OCI-LY1 (cell line): ENCODE results near the gene ZBTB20.

Experiments
- H2AFZ ChIP-seq: fragments of 200-600 bp; sonication (generic), shearing (Covaris generic); 2 replicates; pipeline ENCODE4 v1.6.0; 2014; ENCODE audit warnings: antibody characterized with exemption, mild to moderate bottlenecking, low read length
- H3F3A ChIP-seq: fragments of 200-600 bp; sonication (generic), shearing (Covaris generic); 2 replicates; pipeline ENCODE4 v1.6.0; 2014; ENCODE audit warnings: mild to moderate bottlenecking, antibody characterized with exemption, low read length, moderate library complexity; ENCODE audit not compliant: insufficient read depth
- H3K27ac ChIP-seq: fragments of 200-600 bp; sonication (generic); 2 replicates; pipeline ENCODE4 v1.5.1; 2014; ENCODE audit warnings: low read length, mixed run types, mild to moderate bottlenecking, low read depth; ENCODE audit not compliant: poor library complexity, severe bottlenecking
- H3K27me3 ChIP-seq: fragments of 200-600 bp; sonication (generic); 2 replicates; pipeline ENCODE4 v1.6.0; 2014; ENCODE audit warnings: antibody characterized with exemption, mild to moderate bottlenecking, low read length, moderate library complexity; ENCODE audit not compliant: insufficient read depth
- H3K36me3 ChIP-seq: fragments of 200-600 bp; sonication (generic); 2 replicates; pipeline ENCODE4 v1.6.1; 2014; ENCODE audit warnings: mild to moderate bottlenecking, antibody characterized with exemption, low read length, moderate library complexity, mixed read lengths; ENCODE audit not compliant: insufficient read depth
- H3K4me1 ChIP-seq: fragments of 200-600 bp; sonication (generic); 2 replicates; pipeline ENCODE4 v1.5.1; 2014; ENCODE audit warnings: mild to moderate bottlenecking, low read length, moderate library complexity; ENCODE audit not compliant: insufficient read depth, severe bottlenecking
- H3K4me2 ChIP-seq: fragments of 200-600 bp; sonication (generic), shearing (Covaris generic); 2 replicates; pipeline ENCODE4 v1.6.1; 2014; ENCODE audit warnings: low read length
- H3K4me3 ChIP-seq: fragments of 200-600 bp; sonication (generic); 2 replicates; pipeline ENCODE4 v1.5.1; 2014; ENCODE audit warnings: low read length, low read depth, mild to moderate bottlenecking, mixed read lengths; ENCODE audit not compliant: poor library complexity, severe bottlenecking
- H3K79me2 ChIP-seq: fragments of 200-600 bp; shearing (Covaris generic); 2 replicates; pipeline ENCODE4 v1.6.1; 2016; ENCODE audit warnings: mixed run types, low read length, mixed read lengths; ENCODE audit not compliant: insufficient read depth
- H3K9ac ChIP-seq: fragments of 200-600 bp; sonication (generic), shearing (Covaris generic); 2 replicates; pipeline ENCODE4 v1.6.1; 2014; ENCODE audit warnings: mild to moderate bottlenecking, low read length, mixed read lengths
- H3K9me2 ChIP-seq: fragments of 200-600 bp; sonication (generic), shearing (Covaris generic); 2 replicates; pipeline ENCODE4 v1.6.1; 2014; ENCODE audit warnings: low read depth, mild to moderate bottlenecking, low read length, mixed read lengths
- H3K9me3 ChIP-seq: fragments of 200-600 bp; shearing (Covaris generic); 2 replicates; pipeline ENCODE4 v1.6.1; 2014; ENCODE audit warnings: low read length, mixed read lengths
- H4K20me1 ChIP-seq: fragments of 200-600 bp; sonication (generic), shearing (Covaris generic); 2 replicates; pipeline ENCODE4 v1.6.0; 2016; ENCODE audit warnings: mild to moderate bottlenecking, low read length; ENCODE audit not compliant: insufficient read depth
- EZH2 ChIP-seq: fragments of 200-600 bp; sonication (generic), shearing (Covaris generic); IDR thresholded peaks from 2 replicates; pipeline ENCODE4 v1.8.0; 2017; ENCODE audit warnings: borderline replicate concordance, mixed run types, mild to moderate bottlenecking, antibody characterized with exemption, low read length, moderate library complexity, mixed read lengths
- TF ChIP-seq, protein P1 (sequence below): fragments of 200-600 bp; sonication (generic), shearing (Covaris generic); IDR thresholded peaks from 2 replicates; pipeline ENCODE4 v1.5.1; 2017; ENCODE audit warnings: mild to moderate bottlenecking, antibody characterized with exemption, low read length, moderate library complexity, mixed read lengths

ZBTB20 gene

DNA sequence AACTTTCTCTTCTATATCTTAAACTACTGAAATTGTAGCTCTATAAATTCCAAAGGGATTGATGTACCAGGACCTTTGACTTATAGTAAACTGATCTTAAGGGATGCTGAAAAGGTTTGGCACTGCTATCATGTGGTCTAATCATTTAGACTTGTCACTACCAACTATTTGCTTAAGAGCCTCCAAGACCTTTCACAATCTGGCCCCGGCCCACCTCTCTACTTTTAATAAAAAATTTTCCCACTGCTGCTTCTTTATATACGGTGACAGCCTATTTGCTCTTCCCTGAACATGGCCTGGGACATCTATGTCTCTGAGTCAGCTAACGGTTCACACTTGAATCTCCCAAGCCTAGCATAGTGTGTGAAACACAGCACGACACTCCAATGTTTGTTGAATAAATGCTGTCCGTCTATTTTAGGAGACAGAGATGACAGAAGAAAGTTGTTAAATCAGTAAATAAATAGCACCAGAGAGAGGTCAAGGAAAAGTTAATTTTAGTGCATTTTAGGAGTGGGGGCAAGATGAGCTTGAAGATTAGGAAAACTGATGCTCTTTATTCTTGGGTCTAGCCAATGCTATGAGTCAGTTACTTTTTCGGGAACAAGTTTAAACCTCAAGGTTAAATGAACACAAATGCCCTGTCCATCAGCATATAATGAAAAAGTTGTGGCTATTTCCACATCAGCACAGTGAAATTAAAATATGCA lies 640.3 kb downstream of the ZBTB20 start:
- Histone ChIP-seq H3K36me3 (no peaks in the 10 kb centered on the region), H3K4me3 (no peak overlapping the region), H3F3A (no peaks in the 10 kb centered on the region), H3K9me3 (no peaks in the 10 kb centered on the region), H3K27ac (no peak overlapping the region), H4K20me1 (no peaks in the 10 kb centered on the region), H3K27me3 (no peaks in the 10 kb centered on the region), H3K9ac (no peak overlapping the region), H2AFZ (no peak overlapping the region), H3K9me2 (no peaks in the 10 kb centered on the region), H3K4me2 (no peak overlapping the region), H3K79me2 (no peaks in the 10 kb centered on the region), H3K4me1 (no peaks in the 10 kb centered on the region)
- no peak for TF ChIP-seq EZH2
- TF ChIP-seq, protein P1, sequence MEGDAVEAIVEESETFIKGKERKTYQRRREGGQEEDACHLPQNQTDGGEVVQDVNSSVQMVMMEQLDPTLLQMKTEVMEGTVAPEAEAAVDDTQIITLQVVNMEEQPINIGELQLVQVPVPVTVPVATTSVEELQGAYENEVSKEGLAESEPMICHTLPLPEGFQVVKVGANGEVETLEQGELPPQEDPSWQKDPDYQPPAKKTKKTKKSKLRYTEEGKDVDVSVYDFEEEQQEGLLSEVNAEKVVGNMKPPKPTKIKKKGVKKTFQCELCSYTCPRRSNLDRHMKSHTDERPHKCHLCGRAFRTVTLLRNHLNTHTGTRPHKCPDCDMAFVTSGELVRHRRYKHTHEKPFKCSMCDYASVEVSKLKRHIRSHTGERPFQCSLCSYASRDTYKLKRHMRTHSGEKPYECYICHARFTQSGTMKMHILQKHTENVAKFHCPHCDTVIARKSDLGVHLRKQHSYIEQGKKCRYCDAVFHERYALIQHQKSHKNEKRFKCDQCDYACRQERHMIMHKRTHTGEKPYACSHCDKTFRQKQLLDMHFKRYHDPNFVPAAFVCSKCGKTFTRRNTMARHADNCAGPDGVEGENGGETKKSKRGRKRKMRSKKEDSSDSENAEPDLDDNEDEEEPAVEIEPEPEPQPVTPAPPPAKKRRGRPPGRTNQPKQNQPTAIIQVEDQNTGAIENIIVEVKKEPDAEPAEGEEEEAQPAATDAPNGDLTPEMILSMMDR = no peak

DNA sequence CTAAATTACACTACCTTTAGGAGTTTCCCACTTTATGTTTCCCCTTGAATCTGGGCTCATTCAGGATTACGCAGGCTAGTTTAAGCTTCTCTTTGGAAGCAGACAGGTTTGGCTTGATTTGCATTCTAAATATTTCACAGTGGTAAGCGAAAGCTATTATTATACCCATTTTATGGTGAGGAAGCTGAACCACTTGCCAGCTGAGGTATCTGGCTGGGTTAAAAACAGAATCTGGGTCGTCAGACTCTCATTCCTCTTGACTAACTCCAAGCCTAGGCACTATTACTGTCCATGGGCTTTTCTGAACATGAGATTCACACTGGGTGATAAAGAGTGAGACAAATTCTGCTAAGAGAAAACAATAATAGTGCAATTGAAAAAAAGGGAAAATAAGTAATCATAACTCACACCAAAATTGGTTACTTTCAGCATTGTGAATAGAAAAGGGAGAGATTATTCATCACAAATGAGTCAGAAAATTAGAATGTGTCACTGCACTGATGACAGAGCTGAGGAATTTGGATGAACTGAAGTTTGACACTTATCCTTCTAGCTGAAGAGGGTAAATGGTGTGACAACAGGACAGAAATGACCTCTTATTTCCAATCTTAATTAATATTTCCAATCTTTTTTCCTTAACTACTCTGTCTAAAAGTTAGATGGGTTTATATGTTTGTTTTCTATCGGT lies 642.0 kb downstream of the ZBTB20 start:
- no peak for TF ChIP-seq EZH2
- TF ChIP-seq, protein P1 = no peak
- no peak overlapping the region for H3K4me2 ChIP-seq
- H3K4me1 ChIP-seq = no peaks in the 10 kb centered on the region
- no peaks in the 10 kb centered on the region for H3F3A ChIP-seq
- no peak overlapping the region for H3K4me3 ChIP-seq
- no peaks in the 10 kb centered on the region for H3K9me2 ChIP-seq
- H3K27ac ChIP-seq = no peak overlapping the region
- H2AFZ ChIP-seq = no peak overlapping the region
- no peaks in the 10 kb centered on the region for H3K27me3 ChIP-seq
- no peaks in the 10 kb centered on the region for H3K9me3 ChIP-seq
- no peak overlapping the region for H3K9ac ChIP-seq
- no peaks in the 10 kb centered on the region for H3K36me3 ChIP-seq
- H4K20me1 ChIP-seq = no peaks in the 10 kb centered on the region
- no peaks in the 10 kb centered on the region for H3K79me2 ChIP-seq

DNA sequence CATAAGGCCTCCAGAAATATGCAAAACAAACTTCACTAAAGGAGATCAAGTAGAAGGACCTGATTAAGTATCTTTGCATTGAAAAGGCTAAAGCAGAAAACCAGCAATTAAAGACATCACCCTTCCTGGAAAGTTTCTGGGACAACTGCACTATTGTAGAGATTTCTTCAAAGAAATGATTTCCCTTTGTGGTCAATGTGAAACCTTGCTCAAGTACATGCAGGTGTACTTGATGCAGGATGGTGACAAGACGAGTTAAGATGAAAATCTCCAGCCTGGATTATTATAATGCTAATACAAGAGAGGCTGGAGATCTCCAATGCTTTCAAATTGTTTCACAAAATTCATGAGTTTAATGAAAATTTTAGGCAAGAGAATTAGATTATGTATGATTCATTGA lies 644.9 kb downstream of the ZBTB20 start:
- Histone ChIP-seq H3K4me1 (no peaks in the 10 kb centered on the region), H3K36me3 (no peaks in the 10 kb centered on the region), H3F3A (no peaks in the 10 kb centered on the region), H3K9me2 (no peaks in the 10 kb centered on the region), H4K20me1 (no peaks in the 10 kb centered on the region), H3K27me3 (no peaks in the 10 kb centered on the region), H3K9ac (no peak overlapping the region), H3K27ac (no peak overlapping the region), H3K4me3 (no peak overlapping the region), H3K4me2 (no peak overlapping the region), H3K79me2 (no peaks in the 10 kb centered on the region), H2AFZ (no peak overlapping the region), H3K9me3 (no peaks in the 10 kb centered on the region)
- TF ChIP-seq, protein P1 = no peak
- TF ChIP-seq EZH2 = no peak
